Breast epithelium (tissue), 4 donors: ENCODE measurements around the gene DPM2. TPM values are rescaled to one million over a fixed set of nuclear protein-coding genes. Genes with fewer than 3 reads are reported as not detected.

Experiments
- DNase-seq, 2 donors: peaks; one replicate each; pipeline ENCODE4 v3.0.0-alpha.2; 2019; ENCODE audit warnings: low spot score in 2 of 2
- H3K27ac ChIP-seq, 2 donors: fragments of 200-600 bp; sonication (generic) in 1 of 2; one replicate each; pipeline ENCODE4 v1.5.1; 2016 to 2019; ENCODE audit warnings: mild to moderate bottlenecking in 1 of 2
- H3K27me3 ChIP-seq, 2 donors: fragments of 200-600 bp; sonication (generic) in 1 of 2; one replicate each; pipeline versions ENCODE4 v1.5.1 to v1.6.0; 2017 to 2019; ENCODE audit warnings: control low read depth in 1 of 2, mild to moderate bottlenecking in 1 of 2
- H3K36me3 ChIP-seq: fragments of 200-600 bp; one replicate; pipeline ENCODE4 v1.5.1; 2019
- H3K4me1 ChIP-seq, 2 donors: fragments of 200-600 bp; sonication (generic); one replicate each; pipeline ENCODE4 v1.5.1; 2016 to 2019; ENCODE audit warnings: control low read depth in 1 of 2
- H3K4me3 ChIP-seq, 3 donors: fragments of 200-600 bp; sonication (generic); 1 replicate in 2 of 3; 2 replicates in 1 of 3; pipeline ENCODE4 v1.5.1; 2016 to 2019; ENCODE audit warnings: mild to moderate bottlenecking in 3 of 3, moderate library complexity in 2 of 3
- H3K9me3 ChIP-seq, 2 donors: fragments of 200-600 bp; sonication (generic) in 1 of 2; one replicate each; pipeline ENCODE4 v1.5.1; 2016 to 2019; ENCODE audit warnings: control low read depth in 1 of 2
- POLR2A ChIP-seq: fragments of 450-650 bp; IDR thresholded peaks from one replicate; pipeline ENCODE4 v1.6.1; 2016; ENCODE audit warnings: antibody characterized with exemption, mild to moderate bottlenecking, moderate library complexity
- POLR2AphosphoS5 ChIP-seq, 3 donors: sonication (generic); formaldehyde crosslinking; IDR thresholded peaks; one replicate each; pipeline ENCODE4 v1.6.1; 2017; ENCODE audit warnings: antibody characterized with exemption in 3 of 3
- intact Hi-C: fragments of 100-400 bp; cut with DNase I; formaldehyde crosslinking; loops from one replicate; pipeline ENCODE4 v1.15.1; 2023; ENCODE audit warnings: low total_unique reads
- total RNA-seq, 3 donors: library from RNA; depleted of rRNA; stranded (reverse); fragments of >200 nt; gene quantifications; one replicate each; pipeline ENCODE4 v1.1.0, GENCODE V29; 2016
- TF ChIP-seq, protein P1 (sequence below), 3 donors: fragments of 450-650 bp; IDR thresholded peaks; one replicate each; pipeline ENCODE4 v1.5.1; 2016 to 2017; ENCODE audit warnings: antibody characterized with exemption in 3 of 3, mild to moderate bottlenecking in 3 of 3, moderate library complexity in 3 of 3

The DPM2 gene
- total RNA-seq, 3 donors from 2014 or later: 10.6 to 17.4 (median 17.1) TPM

DNA sequence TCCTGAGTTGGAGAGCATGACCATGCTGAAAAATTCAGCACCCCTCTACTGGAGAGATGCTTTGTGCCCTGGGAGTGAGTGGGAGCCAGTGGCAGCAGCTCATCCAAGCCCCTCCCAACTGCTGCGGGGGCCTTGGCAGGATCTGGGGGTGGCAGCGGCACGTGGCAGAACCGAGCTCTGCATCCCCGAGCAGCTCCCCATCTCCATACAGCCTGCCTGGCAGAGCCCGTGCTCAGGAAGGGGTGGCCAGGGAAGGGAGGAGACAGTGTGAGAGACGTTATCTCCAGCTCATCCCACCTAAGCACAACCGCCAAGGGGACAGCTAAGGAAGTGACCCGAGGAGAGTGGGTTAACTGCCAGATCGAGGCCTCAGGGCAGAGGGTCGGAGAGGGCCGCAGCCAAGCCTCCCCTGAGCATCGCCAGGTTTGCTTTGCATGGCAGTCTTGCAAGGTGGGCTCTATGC, 17.2 kb upstream of the DPM2 start:
- DNase-seq: no peak
- H3K36me3 ChIP-seq: no peaks in the 10 kb centered on the region
- H3K4me3 ChIP-seq: peak overlapping the region in 1 of 3 donors; percentile 29
- H3K27ac ChIP-seq: peak overlapping the region; percentile 91 to 98
- intact Hi-C loops: no loop called here
- H3K4me1 ChIP-seq: peaks cover 23 to 25% of the 10 kb centered on the region in 2 donors
- H3K9me3 ChIP-seq: no peaks in the 10 kb centered on the region
- TF ChIP-seq, protein P1, sequence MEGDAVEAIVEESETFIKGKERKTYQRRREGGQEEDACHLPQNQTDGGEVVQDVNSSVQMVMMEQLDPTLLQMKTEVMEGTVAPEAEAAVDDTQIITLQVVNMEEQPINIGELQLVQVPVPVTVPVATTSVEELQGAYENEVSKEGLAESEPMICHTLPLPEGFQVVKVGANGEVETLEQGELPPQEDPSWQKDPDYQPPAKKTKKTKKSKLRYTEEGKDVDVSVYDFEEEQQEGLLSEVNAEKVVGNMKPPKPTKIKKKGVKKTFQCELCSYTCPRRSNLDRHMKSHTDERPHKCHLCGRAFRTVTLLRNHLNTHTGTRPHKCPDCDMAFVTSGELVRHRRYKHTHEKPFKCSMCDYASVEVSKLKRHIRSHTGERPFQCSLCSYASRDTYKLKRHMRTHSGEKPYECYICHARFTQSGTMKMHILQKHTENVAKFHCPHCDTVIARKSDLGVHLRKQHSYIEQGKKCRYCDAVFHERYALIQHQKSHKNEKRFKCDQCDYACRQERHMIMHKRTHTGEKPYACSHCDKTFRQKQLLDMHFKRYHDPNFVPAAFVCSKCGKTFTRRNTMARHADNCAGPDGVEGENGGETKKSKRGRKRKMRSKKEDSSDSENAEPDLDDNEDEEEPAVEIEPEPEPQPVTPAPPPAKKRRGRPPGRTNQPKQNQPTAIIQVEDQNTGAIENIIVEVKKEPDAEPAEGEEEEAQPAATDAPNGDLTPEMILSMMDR (IDR thresholded peaks at IDR 0.05): no peak
- TF ChIP-seq POLR2AphosphoS5 (IDR thresholded peaks at IDR 0.05) (no peak), POLR2A (no peak)
- H3K27me3 ChIP-seq: no peaks in the 10 kb centered on the region

DNA sequence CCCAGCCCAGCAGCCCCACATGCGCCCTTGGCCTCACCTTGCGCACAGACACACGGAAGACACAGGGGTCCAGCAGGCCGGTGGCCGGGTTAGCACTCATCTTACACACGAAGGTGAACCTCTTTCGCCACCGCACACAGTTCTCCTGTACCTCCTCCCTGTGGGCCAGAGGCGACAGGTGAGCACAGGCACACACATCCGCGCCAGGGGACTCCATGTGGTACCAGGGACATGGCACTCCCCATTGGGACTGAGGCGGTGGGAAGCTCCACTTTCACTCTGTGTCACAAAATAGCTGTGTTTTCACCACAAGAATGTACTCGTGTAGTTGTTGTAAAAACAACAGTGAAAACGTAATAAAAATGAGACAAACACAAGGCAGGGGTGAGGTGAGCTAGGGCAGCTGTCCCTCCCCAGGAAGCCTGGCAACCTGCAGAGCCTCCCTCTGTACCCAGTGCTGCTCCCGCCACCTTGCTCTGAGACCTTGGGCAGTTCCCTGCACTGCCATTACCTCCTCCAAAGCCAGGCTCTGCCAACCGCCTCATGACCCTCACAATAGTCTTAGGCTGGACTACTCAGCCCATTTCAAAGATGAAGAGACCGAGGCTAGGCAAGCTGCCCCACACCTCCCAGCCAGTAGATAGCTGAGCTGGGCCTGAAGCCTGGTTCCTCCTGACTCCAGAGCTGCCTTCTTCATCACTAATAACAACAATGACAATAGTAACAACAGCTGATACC, 16.3 kb upstream of the DPM2 start:
- H3K9me3 ChIP-seq: no peaks in the 10 kb centered on the region
- no peaks in the 10 kb centered on the region for H3K27me3 ChIP-seq
- H3K27ac ChIP-seq: peak overlapping the region; percentile 91 to 98
- TF ChIP-seq POLR2AphosphoS5 (IDR thresholded peaks at IDR 0.05) (no peak), POLR2A (no peak)
- TF ChIP-seq, protein P1 (IDR thresholded peaks at IDR 0.05): no peak
- H3K4me1 ChIP-seq: peaks cover 23 to 25% of the 10 kb centered on the region in 2 donors
- intact Hi-C loops: no loop called here
- H3K4me3 ChIP-seq: no peak overlapping the region
- no peaks in the 10 kb centered on the region for H3K36me3 ChIP-seq
- DNase-seq: no peak

DNA sequence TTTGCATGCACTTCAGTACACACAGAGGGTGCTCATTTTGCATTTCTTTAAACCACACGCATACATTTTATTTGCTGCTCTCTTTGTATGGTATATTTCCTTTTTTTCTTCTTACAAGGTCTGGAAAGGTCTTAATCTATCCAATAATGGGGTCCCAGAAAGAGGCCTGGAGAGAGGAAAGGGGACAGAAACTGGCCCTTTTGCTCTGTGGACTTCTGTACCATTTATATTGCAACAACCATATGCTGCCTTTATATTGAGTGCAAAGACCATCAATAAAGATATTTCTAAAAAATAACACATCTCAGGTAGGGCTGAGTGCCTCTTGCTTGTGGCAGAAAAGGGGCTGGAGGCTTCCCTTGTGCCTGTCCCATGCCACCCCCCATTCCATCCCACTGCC, 15.5 kb upstream of the DPM2 start:
- no peak for DNase-seq
- no peaks in the 10 kb centered on the region for H3K27me3 ChIP-seq
- TF ChIP-seq POLR2AphosphoS5 (IDR thresholded peaks at IDR 0.05) (no peak), POLR2A (no peak)
- TF ChIP-seq, protein P1 (IDR thresholded peaks at IDR 0.05): no peak

DNA sequence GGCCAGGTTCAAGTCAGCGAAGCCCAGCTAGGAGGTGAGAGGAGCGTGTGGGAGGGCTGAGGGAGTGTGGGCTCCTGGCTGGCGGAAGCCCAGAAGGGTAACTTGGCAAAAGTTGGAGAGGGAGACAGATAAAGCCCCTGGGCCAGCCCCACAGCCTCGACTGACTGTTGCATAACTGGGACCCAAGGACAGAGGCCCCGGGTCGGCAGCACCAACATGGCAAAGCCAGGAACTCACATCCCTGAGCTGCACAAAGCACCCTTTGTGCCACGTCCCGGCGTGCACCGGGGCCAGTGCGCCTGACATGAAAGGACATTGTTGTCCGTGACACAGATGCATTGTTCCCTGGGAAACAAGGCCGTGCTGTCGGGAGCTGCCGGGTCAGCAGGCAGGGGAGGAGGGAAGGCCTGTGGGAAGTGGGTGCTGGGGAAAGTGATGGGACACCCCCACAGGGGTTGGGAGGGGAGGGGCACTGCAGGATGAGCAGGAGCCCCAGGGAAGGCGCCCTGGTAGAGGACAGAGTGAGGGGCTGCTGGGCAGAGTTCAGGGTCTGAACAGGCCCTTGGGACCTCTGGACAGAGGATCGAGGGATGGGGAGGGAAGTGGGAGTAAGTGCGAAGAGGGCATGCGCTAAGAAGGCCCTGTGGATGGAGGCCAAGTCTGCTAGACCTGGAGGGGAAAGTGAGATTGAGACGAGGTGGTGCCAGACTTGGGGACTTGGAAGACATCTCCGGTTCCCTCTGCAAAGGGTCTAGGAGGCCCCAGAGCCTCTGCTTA, 13.0 kb upstream of the DPM2 start:
- Histone ChIP-seq H3K9me3 (no peaks in the 10 kb centered on the region), H3K4me1 (peaks cover 20% of the 10 kb centered on the region in 2 donors), H3K27me3 (no peaks in the 10 kb centered on the region), H3K4me3 (peak overlapping the region in 1 of 3 donors; percentile 18), H3K36me3 (no peaks in the 10 kb centered on the region), H3K27ac (peak overlapping the region; percentile 92 to 93)
- TF ChIP-seq POLR2A: no peak
- TF ChIP-seq, protein P1 (IDR thresholded peaks at IDR 0.05): no peak
- TF ChIP-seq POLR2AphosphoS5 (IDR thresholded peaks at IDR 0.05): peak in 2 of 3 donors; percentile 52 to 61
- peak in 1 of 2 donors; percentile 94 for DNase-seq
- intact Hi-C loops: no loop called here

More for the DNA sequence above, 15.5 kb upstream of the DPM2 start:
- Histone ChIP-seq H3K27ac (peak overlapping the region; percentile 91 to 98), H3K36me3 (no peaks in the 10 kb centered on the region), H3K4me1 (peaks cover 23 to 25% of the 10 kb centered on the region in 2 donors), H3K9me3 (no peaks in the 10 kb centered on the region), H3K4me3 (no peak overlapping the region)
- intact Hi-C loops: no loop called here
